Measurements from ENCODE around the gene SSH2. TPM values are rescaled to one million over a fixed set of nuclear protein-coding genes. Genes with fewer than 3 reads are reported as not detected.

SSH2 gene
- polyA plus RNA-seq, 4 donors, result 14.9 to 20.9 (median 18.2) TPM

DNA sequence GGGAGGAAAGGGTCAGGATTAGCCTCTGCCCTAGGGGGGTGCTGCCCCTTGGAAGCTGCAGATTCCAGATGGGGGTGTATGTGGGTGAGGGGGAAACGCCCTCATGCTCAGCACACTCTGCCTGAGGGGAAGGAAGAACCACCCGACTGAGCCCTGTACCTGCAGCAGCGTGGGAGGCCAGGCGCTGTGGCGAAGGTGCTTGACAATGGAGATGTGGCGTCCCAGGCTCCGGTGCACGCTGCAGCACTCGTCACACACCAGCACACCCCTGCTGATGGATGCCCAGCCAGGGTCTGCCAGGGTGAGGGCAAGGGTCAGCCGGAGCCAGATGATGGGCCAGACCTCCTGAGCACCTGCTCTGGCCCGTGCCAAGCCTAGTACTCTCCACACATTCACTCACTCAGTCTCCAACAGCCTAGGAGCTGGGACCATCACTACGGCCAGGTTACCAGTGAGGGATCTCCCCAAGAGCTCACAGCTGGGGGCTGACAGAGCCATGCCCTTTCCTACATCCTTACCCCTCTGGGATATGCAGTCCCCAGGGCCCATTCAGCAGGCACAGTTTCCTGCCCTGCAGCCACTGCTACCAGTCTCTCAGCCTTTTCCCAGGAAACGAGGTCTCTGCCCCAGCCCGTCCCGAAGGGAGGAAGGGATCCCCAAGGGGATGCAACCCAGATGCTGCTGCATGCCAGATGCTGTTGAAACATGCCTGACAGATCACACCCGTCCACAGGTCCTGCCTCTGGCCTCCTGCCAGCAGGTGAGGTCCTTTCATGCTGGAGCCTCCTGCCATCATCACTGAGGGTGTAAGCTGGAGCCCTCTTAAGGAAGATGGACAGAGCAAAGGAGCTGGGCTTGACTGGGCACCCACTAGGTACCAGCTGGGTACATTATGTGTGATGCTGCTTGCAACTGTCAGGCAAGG lies 346.4 kb downstream of the SSH2 start:
- no peak for DNase-seq (ENCODE audit: low read depth in 4 of 4, low spot score in 2 of 4)

DNA sequence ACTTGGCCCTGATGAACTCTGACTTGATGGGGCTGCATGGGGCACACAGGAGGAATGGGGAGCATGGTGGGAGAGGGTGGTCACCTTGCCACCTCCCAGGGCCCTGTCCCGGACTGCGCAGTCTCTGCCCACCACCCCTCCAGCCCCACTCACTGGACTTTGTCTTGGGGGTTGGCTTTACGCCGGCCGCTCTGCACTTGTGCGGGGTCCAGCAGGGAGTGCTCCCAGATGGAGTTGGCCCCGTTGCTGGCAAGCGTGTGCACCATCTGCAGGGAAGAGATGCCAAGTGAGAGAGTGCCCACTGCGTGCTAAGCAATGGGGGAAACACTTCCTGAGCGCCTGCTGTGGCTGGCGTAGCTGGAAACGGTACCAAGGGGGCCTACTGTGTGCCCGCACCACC lies 347.3 kb downstream of the SSH2 start:
- no peak for DNase-seq (ENCODE audit: low read depth in 4 of 4, low spot score in 2 of 4)

DNA sequence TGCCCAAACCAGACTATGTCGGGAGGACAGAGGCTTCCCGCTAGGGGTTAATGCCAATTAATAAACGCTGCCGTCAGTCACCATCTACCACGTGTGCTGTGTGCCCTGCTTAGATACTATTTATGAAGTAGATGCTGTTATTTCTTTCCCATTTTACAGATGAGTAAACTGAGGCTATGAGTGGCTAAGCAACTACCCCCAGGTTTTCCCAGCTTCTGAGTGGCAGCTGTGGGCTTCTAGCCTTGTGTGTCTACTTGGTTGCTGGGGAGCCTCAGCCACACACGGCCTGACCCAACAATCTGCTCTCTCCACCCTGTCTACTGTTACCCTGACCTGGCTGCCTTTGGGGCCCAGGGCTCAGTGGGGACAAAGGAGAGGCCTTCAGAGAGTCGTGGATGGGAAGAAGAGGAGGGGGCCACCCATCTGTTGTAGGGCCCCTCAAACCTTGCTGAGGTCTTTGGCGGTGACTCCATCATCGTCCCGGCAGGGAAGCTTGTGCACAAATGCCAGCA lies 347.7 kb downstream of the SSH2 start:
- DNase-seq (ENCODE audit: low read depth in 4 of 4, low spot score in 2 of 4), result no peak

DNA sequence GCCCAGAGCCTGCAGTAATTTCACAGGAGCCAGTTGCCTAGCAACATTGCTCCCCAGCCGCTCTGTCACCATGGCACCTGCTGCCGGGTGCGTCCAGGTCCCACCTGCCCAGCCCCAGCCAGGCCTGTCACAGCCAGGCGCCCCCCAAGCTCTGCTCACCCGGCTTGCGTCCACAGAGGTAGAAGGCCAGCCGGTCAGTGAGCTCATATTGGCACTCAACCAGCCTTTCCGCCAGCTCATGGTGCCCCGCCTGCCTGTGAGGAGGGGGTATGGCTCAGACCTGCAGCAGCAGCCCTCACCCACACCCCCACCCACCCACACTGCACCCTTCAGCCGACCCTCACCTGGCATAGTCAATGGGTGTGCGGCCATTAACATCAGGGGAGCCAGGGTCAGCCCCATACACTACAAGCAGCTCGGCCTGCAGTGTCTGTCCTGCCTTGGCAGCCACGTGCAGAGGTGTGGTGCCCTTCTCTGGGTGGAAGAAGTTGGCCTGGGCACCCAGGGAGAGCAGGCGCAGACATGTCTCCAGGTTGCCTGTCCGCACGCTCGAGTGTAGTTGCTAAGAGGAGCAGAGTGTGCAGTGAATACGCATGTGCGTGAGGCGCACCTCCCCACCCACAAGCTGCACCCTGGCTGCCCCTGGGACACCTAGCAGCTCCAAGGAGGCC lies 348.3 kb downstream of the SSH2 start:
- no peak for DNase-seq (ENCODE audit: low read depth in 4 of 4, low spot score in 2 of 4)

DNA sequence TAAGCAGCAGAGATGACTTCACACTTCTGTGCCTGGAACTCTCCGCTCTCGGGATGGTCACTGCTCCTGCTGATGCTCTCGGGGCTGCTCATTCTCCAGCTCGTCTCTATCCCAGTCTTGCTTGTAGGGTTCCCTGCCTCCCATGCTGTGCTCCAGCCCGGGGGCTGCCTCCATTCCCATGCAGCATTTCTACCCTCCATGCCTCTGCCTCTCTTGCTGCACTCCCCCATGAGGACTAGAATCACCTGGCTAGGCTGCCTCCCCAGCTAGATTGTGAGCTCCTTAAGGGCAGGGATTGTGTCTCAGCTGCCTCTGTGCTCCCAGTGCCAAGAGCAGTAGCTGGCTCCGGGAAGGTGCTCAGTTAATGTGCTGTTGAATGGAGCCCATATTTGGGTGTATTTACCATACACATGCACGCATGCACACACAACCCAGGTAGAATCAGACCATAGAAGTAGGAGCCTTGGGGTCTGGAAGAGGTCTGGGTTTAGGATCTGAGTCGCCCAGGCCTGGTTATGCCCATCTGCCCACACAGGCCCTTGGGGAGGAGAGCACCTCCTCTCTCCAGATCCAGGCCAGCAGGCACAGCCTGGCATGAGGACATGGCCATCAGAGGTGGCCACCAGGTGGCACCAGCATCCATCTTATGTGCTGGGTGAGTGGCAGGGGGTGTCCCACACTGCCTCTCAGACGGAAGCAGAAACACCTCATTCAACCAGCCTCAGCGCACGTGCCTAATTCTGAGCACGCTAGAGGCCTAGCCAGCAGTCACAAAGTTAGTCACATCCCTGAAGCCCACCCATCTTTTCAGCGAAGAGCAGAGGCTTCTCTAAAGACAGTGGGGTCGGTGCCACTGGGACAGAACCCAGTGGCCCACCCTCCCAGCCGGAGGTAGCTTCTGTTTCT lies 349.9 kb downstream of the SSH2 start:
- no peak for DNase-seq (ENCODE audit: low read depth in 4 of 4, low spot score in 2 of 4)

DNA sequence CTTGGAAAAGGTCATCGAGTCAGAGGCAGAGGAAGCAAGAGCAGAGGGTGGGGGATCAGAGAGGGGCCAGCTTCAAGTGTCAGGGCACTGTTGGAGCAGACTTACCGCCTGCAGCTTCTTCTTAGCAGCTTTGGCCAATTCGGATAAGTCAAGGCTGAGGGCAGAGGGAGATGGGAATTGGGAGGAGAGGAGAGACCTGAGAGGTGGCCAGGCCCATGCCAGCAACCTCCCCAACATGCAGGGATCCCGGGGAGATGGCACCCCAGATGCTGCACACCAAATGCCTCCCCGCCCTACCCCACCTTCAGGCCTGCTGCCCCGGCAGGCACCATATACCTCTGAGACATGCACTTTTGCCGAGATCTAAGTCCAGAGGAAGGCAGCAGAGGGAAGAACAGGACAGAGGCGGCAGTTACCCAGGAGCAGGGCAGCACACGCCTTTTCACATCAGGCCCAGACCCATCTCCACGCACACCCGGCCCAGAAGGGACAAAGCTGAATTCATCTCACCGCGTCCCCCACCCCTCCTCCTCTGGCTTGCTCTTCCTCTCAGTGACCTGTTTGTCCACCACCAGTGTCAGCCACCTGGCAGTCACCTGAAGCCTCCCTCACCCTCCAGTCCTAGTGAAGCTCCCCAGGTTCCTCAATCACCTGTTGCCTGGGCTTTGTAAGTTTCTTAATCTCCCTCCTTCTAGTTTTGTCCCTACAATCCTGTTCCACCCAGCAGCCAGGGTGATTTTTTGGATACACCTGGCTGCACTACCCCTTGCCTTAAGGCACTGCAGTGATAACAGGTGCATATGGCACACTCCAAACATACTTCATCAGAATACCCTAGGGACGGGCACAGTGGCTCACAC lies 351.2 kb downstream of the SSH2 start:
- no peak for DNase-seq (ENCODE audit: low read depth in 4 of 4, low spot score in 2 of 4)

DNA sequence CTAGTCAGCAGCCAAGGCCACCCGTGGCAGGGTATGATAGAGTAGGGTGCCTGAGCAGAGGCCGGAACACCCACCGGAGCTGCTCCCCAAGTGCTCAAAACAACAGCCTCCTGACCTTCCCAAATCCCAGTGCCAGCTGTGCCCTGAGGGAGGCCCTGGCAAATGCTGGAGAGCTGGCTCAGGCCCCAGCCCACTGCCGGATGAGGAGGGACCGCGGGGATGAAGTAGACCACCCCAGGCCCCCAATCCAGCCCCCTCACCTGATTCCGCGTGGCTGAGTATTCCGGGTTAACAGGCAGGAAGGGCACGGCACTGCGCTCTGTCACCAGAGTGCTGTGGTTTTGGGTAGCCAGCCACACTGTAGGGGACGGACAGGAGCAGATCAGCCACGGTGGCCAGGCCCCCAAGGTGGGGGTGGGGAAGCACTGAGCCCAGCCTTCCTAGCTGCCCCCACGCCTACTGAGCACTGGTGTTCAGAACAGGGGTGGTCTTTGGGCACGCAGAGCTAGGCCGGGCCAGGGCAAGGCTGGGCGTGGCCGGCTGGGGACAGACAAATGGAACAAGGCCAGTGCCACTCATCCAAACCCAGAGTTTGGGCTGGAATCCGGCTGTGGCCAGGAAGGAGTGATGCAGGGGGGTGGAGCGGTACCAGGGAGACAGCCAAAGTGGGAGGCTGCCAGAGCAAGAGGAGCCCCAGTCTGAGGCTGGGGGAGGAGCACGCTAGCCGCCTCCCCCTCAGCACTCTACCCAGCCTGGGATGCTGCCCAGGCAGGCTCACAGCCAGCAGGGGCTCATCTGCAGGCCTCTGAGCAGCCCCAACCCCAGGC lies 352.4 kb downstream of the SSH2 start:
- DNase-seq (ENCODE audit: low read depth in 4 of 4, low spot score in 2 of 4), result no peak

DNA sequence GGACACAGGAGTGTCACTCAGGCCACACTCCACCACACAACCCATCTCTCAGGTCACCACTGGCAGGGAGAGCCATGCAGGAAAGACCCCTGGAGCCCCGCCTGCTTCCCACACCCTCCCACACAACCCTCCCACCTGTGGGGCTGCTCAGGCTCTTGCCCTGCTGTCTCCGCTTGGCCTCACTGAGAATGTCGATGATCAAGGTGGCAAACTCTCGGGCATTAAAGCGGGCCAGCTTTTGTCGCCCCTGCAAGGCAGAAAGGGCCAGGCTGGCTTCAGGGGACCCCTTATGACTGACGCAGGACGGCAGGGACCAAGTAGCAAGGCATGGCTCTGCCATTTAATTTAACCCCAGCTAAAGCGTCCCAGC lies 353.0 kb downstream of the SSH2 start:
- DNase-seq (ENCODE audit: low read depth in 4 of 4, low spot score in 2 of 4), result no peak

DNA sequence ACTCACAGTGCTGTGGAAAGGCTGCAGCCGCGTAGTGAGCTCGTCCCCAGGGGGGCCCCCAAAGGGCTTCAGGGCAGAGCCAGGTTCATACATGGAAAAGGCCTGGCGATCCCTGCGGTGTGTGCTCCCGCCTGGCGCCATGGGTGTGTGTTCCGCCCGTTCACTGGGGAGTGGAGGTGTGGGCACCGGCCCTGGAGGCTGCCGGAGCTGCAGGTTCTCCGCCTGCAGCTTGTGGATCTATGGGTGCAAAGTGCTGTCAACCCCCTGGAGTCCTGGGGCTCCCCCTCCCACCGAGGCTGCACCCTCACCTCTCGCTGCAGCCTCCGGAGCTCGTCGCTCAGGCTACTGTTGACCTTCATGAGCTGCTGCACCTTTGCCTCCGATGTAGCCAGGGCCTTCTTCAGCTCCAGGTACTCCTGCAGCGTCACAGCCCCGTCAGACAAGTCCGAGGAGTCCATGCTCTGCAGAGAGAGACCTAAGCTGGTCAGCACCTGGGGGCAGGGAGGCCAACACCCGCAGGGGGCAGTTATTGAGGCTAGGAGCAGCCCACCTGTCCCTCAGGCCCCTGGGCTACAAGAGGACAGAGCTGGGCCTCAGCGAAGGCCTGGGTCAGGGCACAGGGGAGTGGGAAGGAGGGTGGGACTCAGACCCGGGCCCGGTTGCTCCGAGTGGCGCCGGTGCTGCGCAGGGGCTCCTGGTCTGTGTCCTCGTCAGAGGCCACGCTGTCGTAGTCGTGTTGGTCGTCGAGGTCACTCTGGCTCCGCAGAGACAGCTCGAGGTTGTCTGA lies 353.6 kb downstream of the SSH2 start:
- no peak for DNase-seq (ENCODE audit: low read depth in 4 of 4, low spot score in 2 of 4)

Other genes with a start within 250 kb of the SSH2 start
- 1 to 10 TPM; 1.3 to 4.3 (median 2.7) TPM for gene EFCAB5, start 11.4 kb upstream of the SSH2 start, polyA plus RNA-seq (ENCODE audit: insufficient read length in 4 of 4)
- gene NSRP1, start 186.6 kb upstream of the SSH2 start, polyA plus RNA-seq (ENCODE audit: insufficient read length in 4 of 4), result 10 to 100 TPM; 35.6 to 46.4 (median 41.6) TPM

All from left renal cortex interstitium (tissue), 4 donors.